Ovary (tissue), 3 donors: ENCODE results near the gene FGF12.

Experiments used
- EP300 ChIP-seq: sonication (generic); formaldehyde crosslinking; IDR thresholded peaks from one replicate; pipeline ENCODE4 v1.6.1; 2017; ENCODE audit warnings: antibody characterized with exemption
- POLR2A ChIP-seq: fragments of 450-650 bp; IDR thresholded peaks from one replicate; pipeline ENCODE4 v1.6.1; 2017; ENCODE audit warnings: antibody characterized with exemption, mild to moderate bottlenecking, moderate library complexity
- TF ChIP-seq, protein P1 (sequence below), 3 donors: fragments of 450-650 bp in 2 of 3; fragments of 200-600 bp in 1 of 3; IDR thresholded peaks; one replicate each; pipeline versions ENCODE4 v1.5.1 to v1.8.0; 2016 to 2022; ENCODE audit warnings: antibody characterized with exemption in 3 of 3, mild to moderate bottlenecking in 1 of 3
- donor health status: DM: no; HTN: no; CAD: no.

- TF ChIP-seq, protein P1, sequence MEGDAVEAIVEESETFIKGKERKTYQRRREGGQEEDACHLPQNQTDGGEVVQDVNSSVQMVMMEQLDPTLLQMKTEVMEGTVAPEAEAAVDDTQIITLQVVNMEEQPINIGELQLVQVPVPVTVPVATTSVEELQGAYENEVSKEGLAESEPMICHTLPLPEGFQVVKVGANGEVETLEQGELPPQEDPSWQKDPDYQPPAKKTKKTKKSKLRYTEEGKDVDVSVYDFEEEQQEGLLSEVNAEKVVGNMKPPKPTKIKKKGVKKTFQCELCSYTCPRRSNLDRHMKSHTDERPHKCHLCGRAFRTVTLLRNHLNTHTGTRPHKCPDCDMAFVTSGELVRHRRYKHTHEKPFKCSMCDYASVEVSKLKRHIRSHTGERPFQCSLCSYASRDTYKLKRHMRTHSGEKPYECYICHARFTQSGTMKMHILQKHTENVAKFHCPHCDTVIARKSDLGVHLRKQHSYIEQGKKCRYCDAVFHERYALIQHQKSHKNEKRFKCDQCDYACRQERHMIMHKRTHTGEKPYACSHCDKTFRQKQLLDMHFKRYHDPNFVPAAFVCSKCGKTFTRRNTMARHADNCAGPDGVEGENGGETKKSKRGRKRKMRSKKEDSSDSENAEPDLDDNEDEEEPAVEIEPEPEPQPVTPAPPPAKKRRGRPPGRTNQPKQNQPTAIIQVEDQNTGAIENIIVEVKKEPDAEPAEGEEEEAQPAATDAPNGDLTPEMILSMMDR (IDR thresholded peaks at IDR 0.05), result no peak
- TF ChIP-seq POLR2A, result no peak
- TF ChIP-seq EP300, result no peak
Measured at GRCh38 chr3:192417559-192418055, 309.7 kb downstream of the FGF12 start.
